Fibroblast of lung (primary cell): ENCODE results near the gene FNDC3B. TPM values are rescaled to one million over a fixed set of nuclear protein-coding genes. Genes with fewer than 3 reads are reported as not detected.
A peak's percentile ranks its signal among the peaks of the same experiment; 100 is the strongest.

ENCODE experiments used
- DNase-seq, 2 donors: peaks; one replicate each; pipeline versions ENCODE4 v3.0.0 to v3.0.0-alpha.2; 2010; ENCODE audit warnings: low read depth in 2 of 2
- H2AFZ ChIP-seq: 2 replicates; pipeline ENCODE4 v1.5.1; 2012; ENCODE audit warnings: low read length, control low read depth, inconsistent platforms
- H3K27ac ChIP-seq: 2 replicates; pipeline ENCODE4 v1.5.1; 2011; ENCODE audit warnings: low read length, control low read depth; ENCODE audit not compliant: insufficient read depth
- H3K27me3 ChIP-seq: 2 replicates; pipeline ENCODE4 v1.5.1; 2011; ENCODE audit warnings: mild to moderate bottlenecking, low read length; ENCODE audit not compliant: control insufficient read depth, insufficient read depth
- H3K36me3 ChIP-seq: 2 replicates; pipeline ENCODE4 v1.5.1; 2011; ENCODE audit warnings: low read length; ENCODE audit not compliant: control insufficient read depth, insufficient read depth
- H3K4me1 ChIP-seq: 2 replicates; pipeline ENCODE4 v1.5.1; 2011; ENCODE audit warnings: low read length; ENCODE audit not compliant: control insufficient read depth, insufficient read depth; ENCODE audit errors: extremely low read depth
- H3K4me2 ChIP-seq: 2 replicates; pipeline ENCODE4 v1.5.1; 2011; ENCODE audit warnings: low read length, control low read depth; ENCODE audit not compliant: insufficient read depth; ENCODE audit errors: extremely low read depth
- H3K4me3 ChIP-seq, 4 experiments: fragments of 200-600 bp in 1 of 4; sonication (generic) in 1 of 4; replicated peaks in 1 of 4; 2 replicates each; pipeline ENCODE4 v1.5.1; 2011 to 2016; ENCODE audit warnings: low read length in 4 of 4, low read depth in 3 of 4, mild to moderate bottlenecking in 3 of 4, control low read depth in 2 of 4, inconsistent platforms in 1 of 4, mixed read lengths in 1 of 4; ENCODE audit not compliant: insufficient read depth in 1 of 4; ENCODE audit errors: control extremely low read depth in 1 of 4
- H3K79me2 ChIP-seq: 2 replicates; pipeline ENCODE4 v1.5.1; 2012; ENCODE audit warnings: mild to moderate bottlenecking, low read length, inconsistent platforms; ENCODE audit not compliant: control insufficient read depth, insufficient read depth
- H3K9ac ChIP-seq: 2 replicates; pipeline ENCODE4 v1.5.1; 2011; ENCODE audit warnings: mild to moderate bottlenecking, low read length, control low read depth; ENCODE audit not compliant: insufficient read depth
- H3K9me3 ChIP-seq: 2 replicates; pipeline ENCODE4 v1.5.1; 2012; ENCODE audit warnings: low read depth, low read length; ENCODE audit not compliant: control insufficient read depth, insufficient read depth
- H4K20me1 ChIP-seq: 2 replicates; pipeline ENCODE4 v1.5.1; 2011; ENCODE audit warnings: low read length; ENCODE audit not compliant: control insufficient read depth, insufficient read depth; ENCODE audit errors: extremely low read depth
- EZH2 ChIP-seq: IDR thresholded peaks from 2 replicates; pipeline ENCODE4 v1.5.1; 2012; ENCODE audit warnings: low read length, control low read depth, mild to moderate bottlenecking; ENCODE audit errors: missing control alignments
- polyA plus RNA-seq, 2 donors: library from polyadenylated mRNA; depleted of rRNA in 1 of 2; stranded (reverse) in 1 of 2; unstranded in 1 of 2; fragments of >200 nt; gene quantifications; 2 replicates each; pipeline ENCODE4 v1.2.1, GENCODE V29; 2011 to 2012; ENCODE audit warnings: missing spikeins in 1 of 2
- total RNA-seq: library from RNA; depleted of rRNA; stranded (reverse); fragments of >200 nt; gene quantifications from 2 replicates; pipeline ENCODE4 v1.2.1, GENCODE V29; 2014
- TF ChIP-seq, protein P1 (sequence below), 2 donors: IDR thresholded peaks in 1 of 2; conservative IDR thresholded peaks in 1 of 2; 1 replicate in 1 of 2; 2 replicates in 1 of 2; pipeline ENCODE4 v1.5.1; 2011 to 2012; ENCODE audit warnings: low read length in 2 of 2, control low read depth in 1 of 2, inconsistent platforms in 1 of 2, low read depth in 1 of 2, mild to moderate bottlenecking in 1 of 2

Gene FNDC3B
- total and polyA plus RNA-seq, 2 donors (not counting 1 experiment from before 2014, with no cell fraction given): 26.1 to 76.8 TPM

DNA sequence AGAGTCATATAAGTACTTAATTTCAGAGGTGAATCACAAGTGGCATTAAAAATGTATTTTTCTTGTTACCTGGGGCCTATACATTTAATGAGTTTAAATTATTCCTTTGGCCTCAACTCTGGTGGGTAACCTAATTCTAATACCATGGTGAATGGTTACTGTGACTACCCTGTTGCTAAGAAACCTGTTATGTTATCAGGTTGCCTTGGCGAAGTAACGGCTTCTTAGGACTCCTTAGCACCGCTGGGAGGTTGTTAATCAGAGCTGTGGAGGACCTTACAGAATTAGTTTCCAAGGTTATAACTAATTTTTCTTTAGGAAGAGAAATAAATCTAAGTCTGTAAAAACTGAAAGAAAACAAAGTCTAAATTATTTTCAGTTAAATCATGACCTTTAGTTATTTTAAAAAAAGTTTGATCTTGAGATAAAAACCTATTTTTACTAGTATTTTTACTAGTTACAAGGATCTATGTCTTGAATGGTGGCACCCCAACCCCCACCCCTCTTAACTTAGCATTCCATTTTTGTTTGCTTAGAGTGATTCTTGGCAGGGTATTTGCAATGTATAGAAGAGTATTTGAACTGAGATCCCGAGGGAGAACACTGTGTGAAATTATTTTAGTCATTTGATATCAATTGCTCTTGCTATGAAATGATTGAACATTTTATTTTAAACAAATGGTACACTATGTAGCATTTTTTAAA, 155.5 kb downstream of the FNDC3B start:
- Histone ChIP-seq H3K4me3 (no peak overlapping the region), H3K27ac (no peak overlapping the region), H3K9me3 (no peaks in the 10 kb centered on the region), H3K9ac (no peak overlapping the region), H3K4me1 (peaks cover under 1% of the 10 kb centered on the region), H4K20me1 (no peaks in the 10 kb centered on the region), H3K79me2 (peaks cover 47% of the 10 kb centered on the region), H2AFZ (no peak overlapping the region), H3K4me2 (no peak overlapping the region), H3K36me3 (no peaks in the 10 kb centered on the region), H3K27me3 (no peaks in the 10 kb centered on the region)
- DNase-seq: peak in 1 of 2 donors; percentile 75
- no peak for TF ChIP-seq EZH2
- TF ChIP-seq, protein P1, sequence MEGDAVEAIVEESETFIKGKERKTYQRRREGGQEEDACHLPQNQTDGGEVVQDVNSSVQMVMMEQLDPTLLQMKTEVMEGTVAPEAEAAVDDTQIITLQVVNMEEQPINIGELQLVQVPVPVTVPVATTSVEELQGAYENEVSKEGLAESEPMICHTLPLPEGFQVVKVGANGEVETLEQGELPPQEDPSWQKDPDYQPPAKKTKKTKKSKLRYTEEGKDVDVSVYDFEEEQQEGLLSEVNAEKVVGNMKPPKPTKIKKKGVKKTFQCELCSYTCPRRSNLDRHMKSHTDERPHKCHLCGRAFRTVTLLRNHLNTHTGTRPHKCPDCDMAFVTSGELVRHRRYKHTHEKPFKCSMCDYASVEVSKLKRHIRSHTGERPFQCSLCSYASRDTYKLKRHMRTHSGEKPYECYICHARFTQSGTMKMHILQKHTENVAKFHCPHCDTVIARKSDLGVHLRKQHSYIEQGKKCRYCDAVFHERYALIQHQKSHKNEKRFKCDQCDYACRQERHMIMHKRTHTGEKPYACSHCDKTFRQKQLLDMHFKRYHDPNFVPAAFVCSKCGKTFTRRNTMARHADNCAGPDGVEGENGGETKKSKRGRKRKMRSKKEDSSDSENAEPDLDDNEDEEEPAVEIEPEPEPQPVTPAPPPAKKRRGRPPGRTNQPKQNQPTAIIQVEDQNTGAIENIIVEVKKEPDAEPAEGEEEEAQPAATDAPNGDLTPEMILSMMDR (conservative IDR thresholded peaks at IDR 0.05 in 1 of 2, IDR thresholded peaks at IDR 0.05 in 1 of 2; ENCODE audit: low read depth in 1 of 2, low read length in 2 of 2): no peak

DNA sequence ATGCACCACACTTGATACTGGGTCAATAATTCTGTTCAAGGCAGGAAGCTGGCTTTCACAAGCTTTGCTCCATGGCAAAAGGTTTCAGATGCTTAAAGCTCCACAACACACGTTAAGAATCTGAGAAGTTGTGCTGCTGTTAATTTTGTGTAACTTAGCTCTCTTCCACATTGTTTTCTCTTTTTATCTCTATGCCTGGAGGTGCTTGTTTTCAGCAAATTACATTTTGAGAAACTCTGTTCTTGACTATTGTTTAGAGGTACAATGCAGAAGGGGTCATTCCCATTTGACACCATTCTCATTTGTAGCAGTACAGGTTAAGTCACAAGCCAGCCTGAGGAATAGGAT, 156.0 kb downstream of the FNDC3B start:
- Histone ChIP-seq H3K4me2 (no peak overlapping the region), H3K4me3 (no peak overlapping the region), H3K4me1 (peaks cover 2% of the 10 kb centered on the region), H3K9ac (no peak overlapping the region), H3K36me3 (no peaks in the 10 kb centered on the region), H3K79me2 (peaks cover 49% of the 10 kb centered on the region), H3K27me3 (no peaks in the 10 kb centered on the region), H2AFZ (no peak overlapping the region), H4K20me1 (no peaks in the 10 kb centered on the region), H3K9me3 (no peaks in the 10 kb centered on the region), H3K27ac (no peak overlapping the region)
- DNase-seq: no peak
- no peak for TF ChIP-seq EZH2
- TF ChIP-seq, protein P1 (conservative IDR thresholded peaks at IDR 0.05 in 1 of 2, IDR thresholded peaks at IDR 0.05 in 1 of 2; ENCODE audit: low read depth in 1 of 2, low read length in 2 of 2): no peak

DNA sequence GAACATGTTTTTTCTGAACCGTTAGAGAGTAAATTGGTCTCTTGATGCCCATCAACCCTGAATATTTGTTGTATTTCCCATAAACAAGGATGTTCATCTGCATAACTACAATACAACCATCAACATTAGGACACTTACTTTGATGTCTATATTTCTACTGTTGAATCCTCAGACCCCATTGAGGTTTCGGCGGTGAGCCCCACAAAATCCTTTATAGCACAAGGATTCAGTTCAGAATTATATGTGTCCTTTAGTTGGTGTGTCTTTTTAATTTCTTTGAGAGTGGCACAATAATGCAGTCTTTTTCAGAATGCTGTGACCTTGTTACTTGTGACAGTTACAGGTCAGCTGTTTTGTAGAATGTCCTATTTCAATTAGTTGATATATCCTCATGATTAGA, 158.0 kb downstream of the FNDC3B start:
- Histone ChIP-seq H3K79me2 (peaks cover 40% of the 10 kb centered on the region), H3K36me3 (no peaks in the 10 kb centered on the region), H3K4me3 (no peak overlapping the region), H3K4me2 (no peak overlapping the region), H3K9me3 (no peaks in the 10 kb centered on the region), H3K27me3 (no peaks in the 10 kb centered on the region), H3K9ac (no peak overlapping the region), H3K27ac (no peak overlapping the region), H4K20me1 (no peaks in the 10 kb centered on the region), H3K4me1 (peaks cover 12% of the 10 kb centered on the region), H2AFZ (no peak overlapping the region)
- DNase-seq: no peak
- TF ChIP-seq, protein P1 (conservative IDR thresholded peaks at IDR 0.05 in 1 of 2, IDR thresholded peaks at IDR 0.05 in 1 of 2; ENCODE audit: low read depth in 1 of 2, low read length in 2 of 2): no peak
- TF ChIP-seq EZH2: no peak
